OCI-M2 (cell line): ENCODE results near the gene MICAL2.

Experiments
- DNase-seq: peaks from one replicate; lab custom pipeline; 2025; ENCODE audit not compliant: unreplicated experiment; lab: John Stamatoyannopoulos, UW

Gene MICAL2

DNA sequence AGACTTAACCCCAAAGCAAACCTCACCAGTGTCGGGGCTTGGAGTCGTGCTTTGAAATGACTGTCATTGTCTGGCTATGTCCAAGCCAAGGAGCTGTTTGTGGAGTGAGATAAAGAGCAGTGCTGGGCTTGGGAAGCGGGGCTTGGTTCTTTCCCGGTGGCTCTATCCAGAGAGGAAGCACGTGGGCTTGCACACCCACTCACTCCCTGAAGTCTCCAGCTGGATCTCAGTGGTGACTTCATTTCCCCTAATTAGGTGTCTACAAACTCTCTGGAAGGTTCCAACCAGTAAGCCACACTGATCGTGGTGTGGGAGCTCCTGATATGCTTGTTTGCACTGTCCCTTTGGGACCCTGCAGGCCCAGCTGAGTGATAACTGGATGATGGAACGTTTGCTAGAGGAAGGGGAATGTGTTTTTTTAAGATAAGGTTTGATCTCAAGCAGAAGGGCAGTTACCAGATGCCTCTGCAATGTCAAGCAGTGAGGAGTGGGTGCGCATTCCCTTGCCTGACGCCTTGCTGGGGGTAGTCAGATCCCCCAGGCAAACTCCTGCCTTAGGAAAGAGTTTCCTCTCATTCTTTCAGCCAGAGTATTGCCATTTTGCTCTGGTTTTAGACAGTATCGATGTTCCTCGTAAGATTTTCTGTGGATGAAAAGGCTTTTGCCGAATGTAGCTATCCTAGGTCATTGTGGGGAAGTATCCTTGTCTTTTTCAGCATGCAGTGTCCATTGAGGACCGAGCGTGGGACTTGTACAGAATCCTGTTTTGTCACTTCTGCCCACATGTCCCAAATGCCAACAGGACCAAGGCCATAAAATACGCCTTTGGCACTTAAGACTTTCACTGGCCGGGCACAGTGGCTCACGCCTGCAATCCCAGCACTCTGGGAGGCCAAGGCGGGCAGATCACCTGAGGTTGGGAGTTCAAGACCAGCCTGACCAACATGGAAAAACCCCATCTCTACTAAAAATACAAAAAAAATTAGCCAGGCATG is 90.9 kb downstream of the MICAL2 start:
- peak; percentile 90 for DNase-seq

DNA sequence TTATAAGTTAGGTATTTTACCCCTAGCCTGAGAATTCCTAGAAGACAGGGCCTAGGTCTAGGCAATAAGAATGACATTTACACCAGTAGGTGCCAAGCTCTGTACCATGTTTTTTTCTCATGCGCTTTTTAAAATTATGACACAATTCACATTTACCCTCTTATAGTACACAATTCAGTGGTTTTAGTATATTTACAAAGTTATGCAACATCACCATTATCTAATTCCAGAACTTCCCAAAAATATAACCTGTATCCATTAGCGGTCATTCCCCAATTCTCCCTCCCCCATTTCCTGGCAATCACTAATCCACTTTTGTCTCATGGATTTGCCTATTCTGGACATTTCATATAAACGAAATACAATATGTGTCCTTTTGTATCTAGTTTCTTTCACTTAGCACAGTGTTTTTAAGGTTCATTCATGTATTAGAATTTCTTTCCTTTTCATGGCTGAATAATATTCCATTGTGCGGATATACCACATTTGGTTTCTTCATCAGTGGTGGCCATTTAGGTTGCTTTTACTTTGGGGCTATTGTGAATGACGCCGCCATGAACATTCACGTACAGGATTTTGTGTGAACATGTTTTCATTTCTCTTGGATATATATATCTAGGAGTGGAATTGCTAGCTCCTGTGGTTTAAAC is 92.4 kb downstream of the MICAL2 start:
- no peak for DNase-seq

DNA sequence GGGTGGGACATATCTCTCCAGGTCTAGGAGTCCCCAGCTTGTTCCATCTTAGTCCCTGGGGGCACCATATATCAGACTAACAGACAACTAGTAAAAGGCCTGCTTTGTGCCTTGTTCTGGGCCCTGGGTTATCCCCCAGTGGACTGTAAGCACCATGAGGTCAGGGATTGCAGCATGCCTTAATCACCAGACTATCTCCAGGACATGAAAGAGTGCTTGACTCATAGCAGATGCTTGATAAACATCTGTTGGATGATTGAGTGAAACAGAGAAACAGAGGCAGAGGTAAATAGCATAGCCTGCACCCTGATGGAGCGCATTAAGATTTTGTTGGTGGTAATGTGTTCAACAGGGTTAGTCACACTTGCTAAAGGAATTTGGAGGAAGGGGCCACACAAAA is 94.1 kb downstream of the MICAL2 start:
- DNase-seq: no peak

DNA sequence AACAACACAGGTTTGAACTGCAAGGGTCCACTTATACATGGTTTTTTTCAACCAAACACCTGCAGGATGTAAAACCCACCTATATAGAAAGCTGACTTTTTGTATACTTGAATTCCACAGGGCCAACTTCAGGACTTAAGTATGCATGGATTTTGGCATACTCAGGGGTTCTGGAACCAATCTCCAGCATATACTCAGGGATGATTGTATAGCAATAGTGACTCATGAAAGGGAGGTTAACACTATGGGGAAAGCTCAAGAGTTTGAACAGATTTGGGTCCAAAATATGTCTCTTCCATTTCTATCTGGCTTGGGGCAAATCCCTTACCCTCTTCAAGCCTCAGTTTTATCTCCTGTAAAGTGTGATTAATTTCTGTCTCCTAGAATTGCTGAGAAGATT is 94.9 kb downstream of the MICAL2 start:
- DNase-seq: no peak

DNA sequence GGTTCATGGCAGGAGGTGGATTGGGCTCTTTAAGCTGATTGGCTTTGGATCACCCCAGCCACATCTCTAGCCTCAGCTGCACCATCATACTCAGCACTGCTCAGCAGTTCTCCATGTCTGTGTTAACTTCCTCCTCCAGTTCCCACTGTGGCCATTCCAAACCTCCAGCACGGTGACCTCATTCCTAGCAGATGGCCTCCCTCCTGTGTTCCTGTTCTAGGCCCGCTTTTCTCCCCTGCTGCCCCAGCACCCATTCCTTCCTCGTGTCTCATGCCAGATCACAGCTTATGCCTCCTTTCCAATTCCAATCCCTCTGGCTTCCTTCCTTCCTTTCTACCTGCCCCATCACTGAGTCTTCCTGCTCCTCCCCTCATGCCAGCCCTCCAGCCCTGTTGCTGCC is 96.1 kb downstream of the MICAL2 start:
- no peak for DNase-seq

DNA sequence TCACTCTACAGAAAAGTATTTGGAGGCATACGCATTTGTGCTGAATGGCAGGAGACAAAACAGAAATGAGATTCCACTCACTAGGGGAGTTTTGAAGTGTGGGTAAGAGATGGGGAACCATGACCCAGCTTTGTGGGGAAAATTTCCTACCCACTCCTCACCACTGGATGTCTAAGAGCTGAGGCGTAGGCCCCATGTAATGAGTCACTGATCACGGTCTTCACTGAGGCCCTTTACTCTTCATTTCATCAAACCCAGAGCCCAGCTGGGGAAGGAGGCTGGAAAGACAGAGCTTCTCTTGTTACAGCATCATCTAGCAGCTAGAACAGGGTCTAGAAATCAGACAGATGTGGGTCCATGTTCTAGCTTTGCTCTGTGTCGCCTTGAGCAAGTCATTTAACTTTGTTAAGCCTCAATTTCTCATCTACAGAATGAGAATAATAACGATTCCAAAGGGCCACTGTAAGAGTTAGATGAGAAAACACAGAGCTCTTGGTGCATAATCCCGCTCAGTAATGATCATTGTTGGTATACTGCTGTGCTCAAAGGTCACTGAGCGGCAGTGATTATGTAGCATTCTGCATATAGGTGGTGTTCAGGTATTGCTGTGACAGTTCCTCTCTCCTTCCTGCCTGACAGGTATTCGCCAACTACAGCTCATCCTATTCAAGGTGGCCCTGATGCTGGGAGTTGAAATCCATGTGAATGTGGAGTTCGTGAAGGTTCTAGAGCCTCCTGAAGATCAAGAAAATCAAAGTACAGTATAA is 97.2 kb downstream of the MICAL2 start:
- DNase-seq: no peak

DNA sequence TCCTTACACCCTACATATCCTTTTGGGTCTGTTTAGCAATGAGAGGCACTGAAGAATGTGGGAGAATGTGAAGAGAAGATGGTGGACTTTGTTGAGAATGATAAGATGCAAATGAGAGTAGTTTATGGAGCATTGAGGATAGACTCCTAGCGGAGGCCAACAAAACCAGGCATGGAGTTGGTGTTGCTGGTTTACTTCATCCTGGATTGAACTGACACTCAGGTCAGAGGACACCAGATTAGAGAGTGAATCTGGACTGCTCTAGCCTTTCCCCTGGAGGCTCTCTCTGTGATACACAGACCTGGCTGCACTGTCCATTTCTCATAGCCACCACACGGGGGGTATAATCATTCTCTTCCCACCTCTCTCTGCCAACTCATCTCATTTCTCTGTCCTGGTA is 98.7 kb downstream of the MICAL2 start:
- DNase-seq: no peak

DNA sequence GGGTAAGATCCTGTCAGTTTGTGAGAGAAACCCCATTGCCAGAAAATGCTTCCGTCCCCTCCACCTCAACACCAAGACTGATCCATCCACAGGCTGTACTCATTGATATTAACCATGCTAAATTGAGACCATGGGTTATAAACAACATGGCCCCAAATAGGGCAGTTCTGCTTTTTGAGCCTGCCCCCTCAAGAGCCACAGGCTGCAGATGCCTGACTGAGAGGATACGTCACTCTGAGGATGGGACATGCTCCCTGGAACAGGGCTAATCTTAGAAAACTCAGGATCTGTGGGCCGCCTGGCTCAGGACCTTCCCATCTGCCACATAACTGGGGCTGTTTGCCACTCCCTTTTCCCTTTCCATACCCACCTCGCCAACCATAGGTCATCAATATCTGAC is 99.8 kb downstream of the MICAL2 start:
- DNase-seq: no peak

DNA sequence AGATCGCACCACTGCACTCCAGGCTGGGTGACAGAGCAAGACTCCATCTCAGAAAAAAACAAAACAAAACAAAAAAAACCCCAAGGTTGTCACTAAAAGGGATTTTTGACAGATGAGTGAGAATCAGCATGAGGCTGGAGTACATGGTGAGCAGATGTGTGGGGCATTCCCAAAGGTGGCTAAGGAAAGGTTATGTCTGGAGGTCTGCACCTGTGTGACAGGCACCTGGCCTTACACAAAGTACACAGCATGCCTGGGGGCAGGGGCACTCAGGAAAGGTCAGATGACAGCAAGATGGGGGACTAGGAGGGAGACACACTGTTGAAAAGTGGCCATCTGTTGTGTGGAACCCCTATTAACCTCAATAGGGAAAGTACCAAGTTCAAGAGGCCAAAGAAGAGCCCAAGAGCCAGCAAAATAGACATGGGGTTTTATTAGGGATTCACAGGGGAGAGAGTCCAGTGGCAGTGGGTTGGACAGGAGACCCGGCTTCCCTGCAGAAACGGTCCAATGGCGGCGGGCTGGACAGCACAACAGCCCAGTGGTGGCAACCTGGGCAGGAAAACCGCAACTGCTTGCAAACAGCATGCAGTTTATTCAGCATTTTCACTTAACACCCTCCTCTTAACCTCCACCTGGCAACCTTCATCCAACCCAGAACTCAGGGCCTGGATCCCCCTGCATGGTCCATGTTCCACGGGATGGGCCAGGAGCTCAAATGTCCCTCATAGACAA is 101.1 kb downstream of the MICAL2 start:
- no peak for DNase-seq

DNA sequence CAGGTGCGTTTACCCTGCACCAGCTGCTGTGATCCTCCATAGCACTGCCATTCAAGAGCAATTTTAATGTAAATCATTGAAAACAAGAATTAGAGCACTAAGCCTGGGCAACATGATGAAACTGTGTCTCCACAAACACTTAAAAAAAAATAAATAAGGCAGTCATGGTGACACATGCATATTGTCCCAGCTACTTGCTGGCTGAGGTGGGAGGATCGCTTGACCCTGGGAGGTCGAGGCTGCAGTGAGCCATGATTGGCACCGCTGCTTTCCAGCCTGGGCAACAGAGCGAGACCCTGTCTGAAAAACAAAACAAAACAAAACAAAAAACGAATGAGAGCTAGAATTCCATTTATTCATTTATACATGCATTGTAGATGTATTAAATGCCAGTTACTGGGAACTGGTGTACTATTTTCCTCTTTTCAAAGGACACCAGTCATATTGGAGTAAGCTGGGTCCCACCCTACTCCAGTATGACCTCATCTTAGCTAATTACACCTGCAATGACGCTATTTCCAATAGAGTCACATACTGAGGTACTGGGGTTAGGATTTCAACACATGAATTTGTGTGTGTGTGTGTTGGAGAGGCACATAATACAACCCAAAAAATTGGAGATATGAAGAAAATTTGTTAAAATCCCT is 101.9 kb downstream of the MICAL2 start:
- no peak for DNase-seq

DNA sequence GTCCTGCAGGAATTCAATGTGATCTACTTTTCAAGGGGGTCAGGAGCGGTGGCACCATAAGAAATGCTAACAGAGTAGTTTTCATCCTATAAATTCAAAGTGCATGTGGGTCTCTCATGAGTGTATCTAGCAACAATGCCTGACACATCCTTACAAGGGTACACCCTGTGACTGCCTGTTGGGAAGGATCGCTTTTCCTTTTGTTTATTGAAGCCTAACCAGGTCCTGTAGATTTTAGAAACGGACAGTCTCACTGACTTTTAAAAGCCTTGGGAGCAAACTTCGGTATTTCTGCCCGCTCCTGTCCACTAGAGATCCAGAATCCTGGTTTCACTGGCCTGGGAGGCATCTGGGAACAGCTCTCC is 102.4 kb downstream of the MICAL2 start:
- DNase-seq: no peak

DNA sequence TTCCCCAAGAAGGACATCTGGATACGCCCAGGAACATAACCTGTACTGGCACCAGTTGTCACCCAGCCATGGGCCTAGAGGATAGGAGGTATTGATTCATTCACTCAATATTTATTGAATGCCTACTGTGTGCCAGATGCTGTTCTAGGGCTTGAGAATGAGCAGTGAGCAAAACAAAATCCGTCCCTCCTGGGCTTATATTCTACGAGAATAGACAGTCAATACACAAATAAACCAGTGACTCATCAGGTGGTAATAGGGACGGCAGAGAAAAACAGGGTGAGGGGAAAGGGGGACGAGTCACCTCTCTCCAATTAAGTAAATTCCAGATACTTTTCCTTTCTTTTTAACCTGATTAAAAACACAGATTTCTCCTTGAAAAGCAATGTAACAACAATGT is 103.5 kb downstream of the MICAL2 start:
- DNase-seq: no peak

DNA sequence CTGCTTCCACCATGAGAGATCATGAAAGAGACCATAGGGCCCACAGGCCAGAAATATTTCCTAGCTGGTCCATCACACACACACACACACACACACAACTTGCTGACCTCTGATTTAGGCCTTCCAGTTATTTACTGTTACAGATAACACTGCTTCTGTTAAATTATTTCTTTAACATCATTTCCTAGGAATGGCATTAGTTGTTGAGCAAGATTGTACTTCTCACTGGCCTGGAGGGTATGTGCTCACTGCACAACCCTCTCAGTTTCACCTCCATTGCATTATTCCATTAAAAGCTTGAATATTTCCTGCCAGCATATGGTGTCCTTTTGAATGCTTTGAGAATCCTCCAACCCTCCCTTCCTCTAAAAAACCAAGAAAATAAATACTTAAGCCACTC is 104.4 kb downstream of the MICAL2 start:
- DNase-seq: no peak

DNA sequence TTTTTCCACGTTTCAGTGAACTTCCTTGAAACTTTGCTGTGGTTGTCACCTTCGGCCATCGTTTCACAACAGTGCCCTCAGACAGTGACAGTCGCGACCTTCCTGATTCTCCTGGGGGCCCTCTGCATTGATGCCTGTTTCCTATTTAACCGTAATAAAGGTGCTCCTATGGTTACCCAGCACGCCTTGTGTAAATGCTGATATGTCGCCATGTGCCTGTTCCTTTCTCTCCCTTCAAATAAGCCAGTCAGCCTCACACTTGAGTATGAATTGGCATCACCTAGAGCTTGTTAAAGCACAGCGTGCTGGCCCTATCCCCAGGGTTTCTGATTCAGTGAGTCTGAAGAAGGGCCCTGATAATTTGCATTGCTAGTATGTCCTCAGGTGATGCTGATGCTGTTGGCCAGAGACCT is 104.8 kb downstream of the MICAL2 start:
- no peak for DNase-seq

DNA sequence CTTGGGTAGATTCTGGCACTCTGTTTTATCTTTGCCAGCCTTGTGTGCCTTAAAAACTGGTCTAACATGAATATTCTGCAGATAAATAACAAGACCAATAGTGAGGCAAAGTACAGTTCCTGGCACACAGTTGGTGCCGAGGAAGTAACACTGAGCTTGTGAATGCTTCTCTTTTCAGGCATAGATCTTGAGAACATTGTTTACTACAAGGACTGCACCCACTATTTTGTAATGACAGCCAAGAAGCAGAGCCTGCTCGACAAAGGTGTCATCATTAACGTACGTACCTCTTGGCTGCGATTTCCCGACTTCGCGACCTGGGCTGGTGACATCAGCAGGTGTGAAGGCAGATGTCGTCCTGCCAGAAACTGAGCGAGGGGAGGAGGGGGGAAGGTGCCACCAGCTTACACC is 105.7 kb downstream of the MICAL2 start:
- DNase-seq: no peak

DNA sequence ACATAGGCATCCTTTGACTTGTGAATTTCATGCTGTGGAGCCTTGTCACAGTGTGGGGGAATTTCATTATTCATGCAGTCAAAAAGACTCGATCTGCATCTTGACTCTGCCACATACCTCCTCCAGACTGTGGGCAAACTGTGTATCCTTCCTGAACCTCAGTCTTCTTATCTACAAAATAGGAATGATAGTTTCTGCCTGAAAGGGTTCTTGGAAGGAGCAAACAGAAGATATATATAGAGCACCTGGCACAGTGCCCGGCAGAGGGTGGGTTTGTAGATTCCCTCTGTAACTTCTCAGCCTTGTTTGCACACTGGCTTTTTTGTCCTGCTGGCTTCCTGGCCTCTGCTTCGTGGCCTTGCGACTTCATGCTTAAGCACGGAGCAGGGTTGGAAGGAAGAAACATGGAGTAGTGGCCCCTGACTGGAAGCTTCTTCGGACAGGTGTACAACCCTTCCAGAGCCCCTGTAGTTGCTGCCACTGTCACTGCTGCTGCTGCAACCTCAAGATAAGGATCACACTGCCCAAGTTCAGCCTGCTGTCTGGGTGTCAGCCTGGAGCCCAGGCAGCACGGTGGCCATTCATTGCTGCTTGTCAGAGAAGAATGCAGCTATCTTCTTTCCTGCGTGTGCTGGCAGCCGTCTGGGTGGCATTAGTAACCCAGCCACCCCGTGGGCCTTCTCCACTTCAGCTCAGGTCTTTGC is 106.4 kb downstream of the MICAL2 start:
- no peak for DNase-seq

DNA sequence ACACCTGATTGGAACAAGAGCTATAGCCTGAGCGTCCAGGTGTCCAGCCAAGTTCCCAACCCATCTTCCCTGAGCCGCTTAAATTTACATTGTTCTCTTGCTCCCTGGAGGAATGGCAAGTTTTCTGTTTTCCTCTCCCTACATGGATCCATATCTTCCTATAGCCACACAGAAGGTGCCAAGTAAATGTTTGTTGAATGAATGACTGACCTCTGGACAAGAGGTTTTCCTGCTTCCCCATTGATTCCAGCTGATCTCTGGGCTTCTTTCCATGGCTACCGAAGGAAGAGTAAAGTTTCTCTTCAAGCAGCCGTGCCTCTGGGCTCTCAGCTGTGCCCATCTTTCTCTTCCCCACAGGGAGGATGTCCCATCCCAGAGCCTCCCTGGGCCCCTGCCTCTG is 107.5 kb downstream of the MICAL2 start:
- DNase-seq: no peak

DNA sequence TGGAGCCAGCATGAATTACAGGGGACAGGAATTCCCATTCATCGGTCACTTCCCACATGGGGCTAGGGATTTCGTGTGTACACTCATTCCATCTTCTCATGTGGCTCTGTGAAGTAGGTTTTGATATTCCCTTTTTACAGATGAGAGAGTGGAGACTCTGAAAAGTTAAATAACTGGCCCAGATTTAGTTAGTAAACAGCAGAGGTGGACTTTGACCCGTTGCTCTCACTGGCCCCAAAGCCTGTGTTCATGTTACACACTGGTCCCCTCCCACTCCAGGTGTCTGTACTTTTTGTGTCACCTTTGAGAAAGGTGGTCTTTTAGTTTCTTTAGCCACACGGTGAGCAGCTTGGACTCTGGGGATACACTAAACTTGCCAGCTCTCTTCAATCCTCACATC is 108.5 kb downstream of the MICAL2 start:
- no peak for DNase-seq

DNA sequence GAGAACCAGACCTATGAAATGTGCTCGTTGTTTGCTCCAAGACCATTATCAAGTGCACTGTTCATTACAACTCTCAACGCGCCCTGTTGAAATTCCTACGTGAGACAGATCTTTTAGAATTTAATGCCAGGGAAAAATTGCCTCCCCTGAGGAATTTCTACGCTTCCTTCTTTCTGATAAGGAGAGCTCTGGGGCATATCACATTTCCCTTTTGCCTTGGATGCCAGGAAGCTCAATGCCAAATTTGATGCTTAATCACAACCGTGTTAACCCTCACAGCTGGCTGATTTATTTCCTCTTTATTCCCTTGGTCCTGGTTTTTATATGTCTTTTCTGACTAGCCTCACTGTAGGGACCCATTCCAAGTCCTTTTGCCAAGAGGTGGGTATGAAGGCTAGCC is 109.4 kb downstream of the MICAL2 start:
- no peak for DNase-seq

DNA sequence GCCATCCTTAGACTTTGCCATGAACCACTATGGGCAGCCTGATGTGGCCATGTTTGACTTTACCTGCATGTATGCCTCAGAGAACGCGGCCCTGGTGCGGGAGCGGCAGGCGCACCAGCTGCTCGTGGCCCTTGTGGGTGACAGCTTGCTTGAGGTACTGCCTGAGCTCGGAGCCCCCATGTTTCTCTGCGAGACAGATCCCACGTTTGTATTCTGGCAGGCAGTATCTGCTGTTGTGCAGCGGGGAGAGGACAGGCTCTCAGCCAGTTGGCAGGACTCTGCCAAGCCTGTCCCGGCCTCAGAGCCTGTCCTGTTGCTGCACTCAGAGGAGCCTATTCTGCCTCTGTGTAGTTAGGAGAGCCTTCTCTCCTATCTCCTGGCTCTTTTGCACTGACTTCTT is 109.9 kb downstream of the MICAL2 start:
- no peak for DNase-seq
